ENCODE data around the gene PKDCC. TPM values are rescaled to one million over a fixed set of nuclear protein-coding genes. Genes with fewer than 3 reads are reported as not detected.
A peak's percentile ranks its signal among the peaks of the same experiment; 100 is the strongest.

The PKDCC gene
- total and polyA plus RNA-seq, 10 of the 15 experiments (the other 5 are each of a cell fraction or from before 2014, with no cell fraction given) = 0.13 to 10.2 (median 2.3) TPM

- 0 out of 2 replicates have a peak, but pooled peaks have one; percentile 49 for TF ChIP-seq ZNF592 (IDR thresholded peaks at IDR 0.05)
- TF ChIP-seq NBN (IDR thresholded peaks at IDR 0.05) = peak; percentile 96
- TF ChIP-seq HCFC1 (IDR thresholded peaks at IDR 0.05; ENCODE audit: low read length) = no peak; the same call in 1 of the 2 replicates
- TF ChIP-seq ETV6 (conservative IDR thresholded peaks at IDR 0.05 in 1 of 2, IDR thresholded peaks at IDR 0.05 in 1 of 2; ENCODE audit: borderline replicate concordance in 1 of 2, low read depth in 1 of 2) = peak in 1 of 2 experiments; percentile 86; a peak in 1 of 4 replicates
- TF ChIP-seq ZNF622 (IDR thresholded peaks at IDR 0.05) = no peak
- TF ChIP-seq TAF1 (IDR thresholded peaks at IDR 0.05; ENCODE audit: borderline replicate concordance, low read depth, low read length) = peak; percentile 20; the same call in 1 of the 2 replicates
- TF ChIP-seq GABPA (IDR thresholded peaks at IDR 0.05; ENCODE audit: low read depth) = no peak
- TF ChIP-seq ZBED1 (IDR thresholded peaks at IDR 0.05; ENCODE audit: borderline replicate concordance) = peak; percentile 80; the same call in 1 of the 2 replicates
- peak; percentile 97 to 98 for TF ChIP-seq IKZF2 (IDR thresholded peaks at IDR 0.05)
- TF ChIP-seq ZSCAN29 (IDR thresholded peaks at IDR 0.05) = peak; percentile 86
- TF ChIP-seq RELA (IDR thresholded peaks at IDR 0.05; ENCODE audit: borderline replicate concordance, partially characterized antibody) = peak; percentile 99
- TF ChIP-seq SREBF2 (IDR thresholded peaks at IDR 0.05; ENCODE audit: low read length) = no peak
- no peak for TF ChIP-seq ZZZ3 (IDR thresholded peaks at IDR 0.05; ENCODE audit: control insufficient read depth, insufficient read length, low read depth)
- TF ChIP-seq SUZ12 (IDR thresholded peaks at IDR 0.05; ENCODE audit: unreplicated experiment) = no peak
- TF ChIP-seq ZBTB11 (CRISPR knock-in tag; IDR thresholded peaks at IDR 0.05) = no peak
- peak; percentile 81 for TF ChIP-seq MEF2B (IDR thresholded peaks at IDR 0.05; ENCODE audit: partially characterized antibody, poor library complexity, severe bottlenecking)
- peak; percentile 99 for TF ChIP-seq ATF7 (IDR thresholded peaks at IDR 0.05; ENCODE audit: low read depth)
- TF ChIP-seq SMARCA5 (IDR thresholded peaks at IDR 0.05) = peak; percentile 60; the same call in 1 of the 2 replicates
- peak; percentile 70 for TF ChIP-seq SP1 (IDR thresholded peaks at IDR 0.05; ENCODE audit: low read depth, low read length)
- no peak for TF ChIP-seq STAT1 (conservative IDR thresholded peaks at IDR 0.05)
- TF ChIP-seq WRNIP1 (IDR thresholded peaks at IDR 0.05; ENCODE audit: borderline replicate concordance, low read depth, low read length) = no peak
- no peak for TF ChIP-seq YBX1 (IDR thresholded peaks at IDR 0.05)
- TF ChIP-seq MLLT1 (IDR thresholded peaks at IDR 0.05) = peak; percentile 88
- 0 out of 2 replicates have a peak, but pooled peaks have one; percentile 12 for TF ChIP-seq RFX5 (IDR thresholded peaks at IDR 0.05; ENCODE audit: low read depth, low read length)
These were observed 54.3 kb downstream of the PKDCC start (continued) for GRCh38 chr2:42102024-42102590.
